HG02588 (cell line): Measurements from ENCODE around the gene CNTN4.

Experiments used
- ATAC-seq: cut with Tn5 transposase; IDR thresholded peaks from one replicate; pipeline ENCODE4 v1.9.1; 2021; ENCODE audit warnings: mild to moderate bottlenecking, moderate library complexity; ENCODE audit not compliant: unreplicated experiment

CNTN4 gene

GRCh38 chr3:2849092-2849491 is 750.4 kb downstream of the CNTN4 start:
- no peak for ATAC-seq

DNA sequence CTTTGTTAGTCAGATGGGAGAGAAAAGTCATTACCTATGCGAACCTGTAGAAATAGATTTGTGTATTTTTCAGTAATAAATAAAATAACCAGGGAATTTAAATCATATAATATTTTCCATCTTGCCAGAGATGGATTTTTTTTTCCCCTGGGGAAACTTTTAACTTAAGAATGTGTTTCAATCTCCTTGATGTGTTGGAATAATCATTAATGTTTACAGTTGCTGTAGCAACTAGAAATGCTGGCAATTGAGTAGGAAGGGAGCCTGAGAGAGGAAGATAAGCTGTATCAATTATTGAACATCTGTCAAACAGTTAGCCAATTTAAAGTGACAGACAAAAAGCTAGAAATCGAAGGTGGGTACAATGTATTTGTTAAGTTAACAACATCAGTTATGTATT is 752.0 kb downstream of the CNTN4 start:
- ATAC-seq: no peak

DNA sequence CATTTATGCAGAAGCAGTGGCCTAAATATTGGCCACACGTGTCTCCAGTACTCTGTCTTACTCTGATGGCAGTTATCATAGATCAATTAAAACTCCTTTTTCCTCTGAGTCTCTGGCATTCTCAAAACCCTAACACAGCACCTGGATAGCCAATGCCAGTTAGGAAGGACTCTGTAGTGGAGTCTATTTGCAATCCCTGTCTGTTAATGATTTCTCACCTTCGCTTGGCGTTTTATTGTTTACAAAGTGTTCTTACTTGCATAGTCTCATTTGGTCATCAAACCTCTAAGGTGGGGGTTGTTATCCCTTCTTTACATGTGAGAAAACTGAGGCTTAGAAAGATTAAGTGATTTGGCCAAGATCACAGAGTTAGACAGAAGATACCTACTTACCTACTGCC is 752.7 kb downstream of the CNTN4 start:
- ATAC-seq: no peak

GRCh38 chr3:2851835-2852234 is 753.2 kb downstream of the CNTN4 start:
- no peak for ATAC-seq

- ATAC-seq: no peak
Measured at GRCh38 chr3:2853651-2854050, 755.0 kb downstream of the CNTN4 start.

DNA sequence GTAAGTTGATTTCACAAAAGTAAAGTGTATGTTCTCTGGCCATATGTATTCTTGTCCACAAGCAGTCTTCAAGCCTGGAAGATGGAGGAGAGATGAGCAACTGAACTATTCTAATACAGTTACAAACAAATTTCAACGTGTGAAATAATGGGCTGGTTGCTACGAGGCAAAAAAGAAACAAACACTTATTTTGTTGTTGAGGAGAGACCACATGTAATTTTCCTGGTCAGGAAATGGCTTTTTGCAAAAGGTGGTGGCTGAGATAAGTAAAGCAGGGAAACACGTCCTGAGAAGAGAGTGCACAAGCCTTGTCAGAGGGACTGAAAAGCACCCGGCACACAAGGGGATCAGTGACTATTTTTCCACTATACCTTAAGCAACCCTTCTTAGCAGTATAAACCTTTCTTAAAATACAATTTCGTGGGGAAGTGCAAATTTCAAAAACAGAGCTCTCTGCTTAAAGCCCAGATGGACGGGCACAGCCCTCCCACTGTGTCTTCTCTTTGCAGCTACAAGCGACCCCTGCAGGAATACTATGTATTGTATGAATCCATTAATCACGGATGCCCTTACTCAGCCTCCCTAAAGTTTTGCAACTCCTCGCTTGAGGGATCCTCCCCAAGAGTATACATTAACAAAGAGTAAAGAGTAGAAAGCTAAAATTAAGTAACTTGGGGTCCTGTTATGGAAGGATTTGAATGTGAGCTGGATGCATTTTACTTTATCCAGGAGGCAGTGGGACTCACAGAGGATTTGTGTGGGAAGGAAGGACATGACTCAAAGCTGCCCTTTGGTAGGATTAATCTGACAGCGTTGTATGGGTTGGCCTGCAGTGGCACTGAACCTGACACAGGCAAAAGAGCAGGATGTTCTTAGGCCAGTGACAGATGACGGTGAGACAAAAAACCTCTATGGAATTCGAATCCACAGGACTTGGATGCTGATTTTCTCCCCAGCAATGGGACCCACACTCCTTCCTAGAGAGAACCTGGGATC is 757.8 kb downstream of the CNTN4 start:
- ATAC-seq: no peak

DNA sequence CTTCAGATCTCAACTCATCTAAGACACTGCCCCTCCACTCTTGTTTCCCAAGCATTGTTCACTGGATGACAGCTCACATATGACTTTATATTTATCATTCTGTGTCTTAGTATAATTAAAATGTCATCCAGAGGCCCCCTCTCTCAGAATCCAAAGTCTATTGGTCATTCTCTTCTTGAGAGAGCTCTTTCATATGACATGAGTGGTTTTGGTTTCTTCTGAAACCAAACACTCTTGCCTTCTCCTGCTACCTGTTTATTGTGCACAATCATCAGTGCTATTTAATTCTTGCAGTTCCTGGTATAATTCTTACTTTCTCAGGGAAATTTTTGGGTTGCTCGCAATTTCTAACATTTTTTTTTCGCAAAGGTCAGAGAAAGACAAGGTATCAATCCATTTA is 762.0 kb downstream of the CNTN4 start:
- no peak for ATAC-seq

GRCh38 chr3:2861120-2861519 is 762.5 kb downstream of the CNTN4 start:
- ATAC-seq: no peak

DNA sequence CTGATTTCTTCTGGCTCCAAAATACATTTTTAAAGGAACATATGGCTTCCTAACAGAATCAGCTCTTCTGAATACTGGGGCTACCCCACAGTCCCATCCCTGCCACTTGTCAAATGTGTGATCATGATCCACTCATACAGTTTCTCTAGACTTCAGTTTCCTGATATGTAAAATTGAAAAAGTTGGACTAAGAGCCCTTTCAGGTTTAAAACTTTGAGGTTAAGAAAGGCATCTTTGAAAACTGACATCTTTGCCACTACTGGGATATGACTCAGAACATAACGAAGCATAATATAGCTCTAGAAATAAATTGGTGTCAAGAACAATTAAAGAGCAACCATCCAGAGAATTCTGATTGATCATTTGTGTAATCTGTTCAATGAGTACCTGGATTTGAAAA is 763.3 kb downstream of the CNTN4 start:
- ATAC-seq: no peak

DNA sequence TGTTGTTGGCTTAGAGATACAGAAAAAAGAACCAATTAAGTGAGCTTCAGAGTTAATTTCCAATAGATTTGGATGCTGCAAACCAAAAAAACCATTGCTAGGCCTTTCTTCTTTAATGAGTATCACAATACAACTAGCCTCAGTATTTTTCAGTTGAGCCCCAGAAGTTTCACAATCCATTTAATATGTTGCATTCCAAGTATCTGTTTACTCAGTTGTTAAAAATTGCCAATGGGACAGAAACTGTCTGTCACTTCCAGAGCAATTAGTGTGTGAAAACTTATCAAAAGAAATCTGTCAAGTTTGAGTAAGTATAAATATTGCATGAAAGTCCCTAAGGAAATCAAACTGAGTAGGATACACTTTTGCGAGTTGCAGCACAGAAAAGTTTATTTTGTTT is 763.7 kb downstream of the CNTN4 start:
- no peak for ATAC-seq

GRCh38 chr3:2863127-2863526 is 764.5 kb downstream of the CNTN4 start:
- no peak for ATAC-seq

- ATAC-seq: no peak
Measured at GRCh38 chr3:2869905-2870304, 771.2 kb downstream of the CNTN4 start.

- no peak for ATAC-seq
Measured at GRCh38 chr3:2870724-2871333, 772.2 kb downstream of the CNTN4 start.

- no peak for ATAC-seq
Measured at GRCh38 chr3:2872884-2873283, 774.2 kb downstream of the CNTN4 start.

- no peak for ATAC-seq
Measured at GRCh38 chr3:2873986-2874385, 775.3 kb downstream of the CNTN4 start.

GRCh38 chr3:2875699-2876098 is 777.0 kb downstream of the CNTN4 start:
- ATAC-seq: no peak

DNA sequence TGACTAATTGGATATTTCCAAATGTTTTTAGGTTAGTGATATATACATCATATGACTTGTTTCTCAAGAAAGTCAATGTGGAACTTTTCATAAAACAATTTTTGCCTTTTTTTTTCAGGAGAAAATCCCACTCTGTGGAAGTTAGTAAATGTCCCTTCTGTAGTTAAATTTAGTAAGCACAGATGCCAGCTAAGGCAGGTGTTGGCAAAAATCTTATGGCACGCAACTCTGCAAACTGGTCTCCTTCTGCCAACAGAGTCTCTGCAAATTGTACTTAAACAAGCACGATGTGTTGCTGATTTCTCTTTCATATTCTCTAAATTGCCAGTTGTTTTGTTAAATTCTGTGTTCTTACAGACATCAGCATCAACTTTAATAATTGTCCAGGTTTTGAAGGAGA is 777.7 kb downstream of the CNTN4 start:
- ATAC-seq: no peak

GRCh38 chr3:2879023-2879422 is 780.4 kb downstream of the CNTN4 start:
- no peak for ATAC-seq

DNA sequence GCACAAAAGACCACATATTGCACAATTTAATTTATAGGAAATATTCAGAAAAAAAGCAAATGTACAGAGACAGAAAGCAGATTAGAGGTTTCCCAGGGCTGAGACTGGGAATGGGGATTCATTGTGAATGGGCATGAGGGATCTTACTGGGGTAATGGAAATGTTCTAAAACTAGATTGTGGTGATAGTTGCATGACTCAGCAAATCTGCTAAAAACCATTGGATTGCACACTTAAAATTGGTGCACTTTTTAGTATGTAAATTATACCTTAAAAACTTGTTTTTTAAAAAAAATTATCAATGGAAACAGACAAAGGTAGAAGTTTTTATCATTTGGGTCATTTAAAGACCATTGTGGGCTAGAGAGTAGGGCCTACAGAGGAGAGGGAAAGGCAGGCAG is 780.9 kb downstream of the CNTN4 start:
- ATAC-seq: no peak

- ATAC-seq: no peak
Measured at GRCh38 chr3:2880218-2880756, 781.6 kb downstream of the CNTN4 start.

GRCh38 chr3:2883283-2883682 is 784.6 kb downstream of the CNTN4 start:
- no peak for ATAC-seq

DNA sequence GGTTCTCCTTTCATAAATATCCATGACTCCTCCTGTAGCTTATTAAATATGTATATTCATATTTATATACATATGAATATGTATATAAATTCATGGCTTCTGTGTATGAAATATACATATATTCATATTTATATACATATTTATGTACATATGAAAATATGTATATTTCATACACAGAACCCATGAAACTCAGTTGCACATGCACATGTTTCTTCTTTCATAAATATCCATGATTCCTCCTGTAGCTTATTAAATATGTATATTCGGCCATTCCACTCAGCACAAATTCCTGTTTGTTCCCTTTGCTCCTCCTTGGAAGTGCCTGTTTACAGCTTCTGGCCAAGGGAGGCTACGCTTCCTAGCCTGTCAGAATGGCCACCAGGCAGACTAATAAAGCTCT is 789.9 kb downstream of the CNTN4 start:
- no peak for ATAC-seq
